Muscle of leg (tissue), 11 donors: ENCODE measurements around the gene NBPF6. TPM values are rescaled to one million over a fixed set of nuclear protein-coding genes. Genes with fewer than 3 reads are reported as not detected.
"Not testable (repeated sequence)": the region's sequence is repeated elsewhere in the genome, so short reads cannot be mapped to it uniquely, and the experiment has no call there.

ENCODE experiments used
- DNase-seq: peaks from one replicate; pipeline ENCODE4 v3.0.0; 2013
- H3K27ac ChIP-seq: one replicate; pipeline ENCODE4 v1.5.1; 2013; ENCODE audit warnings: mild to moderate bottlenecking, low read length, control low read depth
- H3K27me3 ChIP-seq: one replicate; pipeline ENCODE4 v1.6.1; 2013; ENCODE audit warnings: low read length; ENCODE audit not compliant: control insufficient read depth, insufficient read depth
- H3K36me3 ChIP-seq: one replicate; pipeline ENCODE4 v1.6.1; 2013; ENCODE audit warnings: low read length; ENCODE audit not compliant: control insufficient read depth, insufficient read depth
- H3K4me1 ChIP-seq: one replicate; pipeline ENCODE4 v1.6.1; 2013; ENCODE audit warnings: low read length; ENCODE audit not compliant: control insufficient read depth, insufficient read depth
- H3K4me3 ChIP-seq: one replicate; pipeline ENCODE4 v1.5.1; 2013; ENCODE audit warnings: low read length, control low read depth
- H3K9me3 ChIP-seq: replicated peaks from 2 replicates; pipeline ENCODE4 v1.6.1; 2013; ENCODE audit warnings: low read depth, low read length; ENCODE audit not compliant: control insufficient read depth
- WGBS: methylation state at CpG from one replicate; pipeline ENCODE4 v1.1.5; 2013; ENCODE audit warnings: missing lambda C conversion rate; ENCODE audit not compliant: insufficient coverage; 5-methylcytosine and 5-hydroxymethylcytosine counted together
- polyA plus RNA-seq, 8 donors: library from polyadenylated mRNA; unstranded; fragments of 120-200 nt; gene quantifications; one replicate each; pipeline versions ENCODE4 v1.2.1 to v1.2.3, GENCODE V29; 2013; ENCODE audit warnings: inconsistent platforms in 1 of 8, low replicate concordance in 1 of 8; ENCODE audit not compliant: insufficient read length in 8 of 8, insufficient read depth in 1 of 8
- total RNA-seq: library from RNA; stranded (reverse); fragments of 120-200 nt; gene quantifications from one replicate; pipeline ENCODE4 v1.2.4, GENCODE V29; 2013

Gene NBPF6
- total and polyA plus RNA-seq, 9 donors = not detected

- DNase-seq, H3K4me1 ChIP-seq, H3K4me3 ChIP-seq, H3K27me3 ChIP-seq, H3K9me3 ChIP-seq, H3K27ac ChIP-seq, H3K36me3 ChIP-seq: not testable (repeated sequence)
- WGBS = no CpG with 5 or more reads among the region's 2 CpGs
These were observed 63.8 kb downstream of the NBPF6 start for GRCh38 chr1:108513914-108514313.

- not testable (repeated sequence) for H3K4me3 ChIP-seq, H3K36me3 ChIP-seq, H3K9me3 ChIP-seq, H3K27ac ChIP-seq, H3K27me3 ChIP-seq, H3K4me1 ChIP-seq, DNase-seq
- no CpG with 5 or more reads among the region's 6 CpGs for WGBS
These were observed 67.3 kb downstream of the NBPF6 start for GRCh38 chr1:108517301-108517897.

Other genes starting within 250 kb of the NBPF6 start
- gene SLC25A24, start 250.0 kb upstream of the NBPF6 start, total RNA-seq = 33.9 TPM
- 10 to 100 TPM; 37.4 to 45.2 (median 39.9) TPM for gene SLC25A24, start 250.0 kb upstream of the NBPF6 start, polyA plus RNA-seq
- not detected for gene NBPF4, start 206.3 kb upstream of the NBPF6 start, total RNA-seq
- gene NBPF4, start 206.3 kb upstream of the NBPF6 start, polyA plus RNA-seq = under 1 TPM in 2 of 8 donors, not detected in 6; 0.05 to 0.11 TPM
- 14.5 TPM for gene EEIG2, start 109.8 kb downstream of the NBPF6 start, total RNA-seq
- gene EEIG2, start 109.8 kb downstream of the NBPF6 start, polyA plus RNA-seq = 10 to 100 TPM in 6 of 8 donors, 1 to 10 TPM in 2; 9.0 to 17.3 (median 10.5) TPM
- gene HENMT1, start 210.8 kb downstream of the NBPF6 start, total RNA-seq = 20.3 TPM
- gene HENMT1, start 210.8 kb downstream of the NBPF6 start, polyA plus RNA-seq = 10 to 100 TPM; 17.5 to 24.2 (median 19.9) TPM
- gene PRPF38B, start 242.0 kb downstream of the NBPF6 start, total RNA-seq = 13.7 TPM
- gene PRPF38B, start 242.0 kb downstream of the NBPF6 start, polyA plus RNA-seq = 10 to 100 TPM; 40.1 to 55.8 (median 44.1) TPM